H1 (cell line): ENCODE results near the gene CAPS2. TPM values are rescaled to one million over a fixed set of nuclear protein-coding genes. Genes with fewer than 3 reads are reported as not detected.

Experiments
- CTCF ChIA-PET: fragments of 300-600 bp; sonication (Branson Sonifier 250); formaldehyde crosslinking; loops from one replicate; lab custom pipeline; 2021; ENCODE audit not compliant: partially characterized antibody; lab: Charles Lee
- POLR2A ChIA-PET: fragments of 300-600 bp; sonication (Branson Sonifier 250); formaldehyde crosslinking; loops from one replicate; lab custom pipeline; 2021; ENCODE audit warnings: inconsistent platforms; ENCODE audit not compliant: partially characterized antibody; lab: Charles Lee
- DNase-seq, 2 experiments: peaks; one replicate each; pipeline versions ENCODE4 v3.0.0 to v3.0.0-alpha.2; 2010 to 2022; ENCODE audit warnings: low spot score in 2 of 2, low read depth in 1 of 2, mixed read lengths in 1 of 2
- FAIRE-seq: peaks from 2 replicates; lab custom pipeline; 2011; peaks lifted over from hg19 to GRCh38; lab: Jason Lieb, UNC
- H2AFZ ChIP-seq: 2 replicates; pipeline ENCODE4 v1.8.1; 2012; ENCODE audit warnings: low read length, inconsistent platforms
- H2AK5ac ChIP-seq: 2 replicates; pipeline ENCODE4 v1.6.1; 2013; ENCODE audit warnings: low read depth, low read length
- H2BK120ac ChIP-seq: replicated peaks from 2 replicates; pipeline ENCODE3; 2013; ENCODE audit warnings: low read depth, low read length, inconsistent platforms
- H2BK12ac ChIP-seq: 2 replicates; pipeline ENCODE4 v1.6.1; 2013; ENCODE audit warnings: low read depth, low read length
- H2BK15ac ChIP-seq: 2 replicates; pipeline ENCODE4 v1.6.1; 2013; ENCODE audit warnings: low read length
- H2BK20ac ChIP-seq: 2 replicates; pipeline ENCODE4 v1.6.1; 2013; ENCODE audit warnings: low read length
- H2BK5ac ChIP-seq: 2 replicates; pipeline ENCODE4 v1.6.1; 2013; ENCODE audit warnings: low read depth, low read length
- H3K14ac ChIP-seq: 2 replicates; pipeline ENCODE4 v1.6.1; 2013; ENCODE audit warnings: inconsistent platforms; ENCODE audit not compliant: insufficient read length
- H3K18ac ChIP-seq: 2 replicates; pipeline ENCODE4 v1.6.1; 2013; ENCODE audit warnings: low read length; ENCODE audit errors: extremely low read depth
- H3K23ac ChIP-seq: 2 replicates; pipeline ENCODE4 v1.6.1; 2013; ENCODE audit warnings: inconsistent platforms; ENCODE audit not compliant: insufficient read length
- H3K23me2 ChIP-seq: 2 replicates; pipeline ENCODE4 v1.6.1; 2013; ENCODE audit warnings: low read depth, low read length
- H3K27ac ChIP-seq: 2 replicates; pipeline ENCODE4 v1.6.1; 2011; ENCODE audit warnings: low read depth, low read length, inconsistent platforms
- H3K27me3 ChIP-seq, 4 experiments: replicated peaks in 1 of 4; 1 replicate in 1 of 4; 2 replicates in 3 of 4; pipeline versions ENCODE4 v1.6.1 to v1.8.1; 2011 to 2013; ENCODE audit warnings: low read length in 3 of 4, mild to moderate bottlenecking in 3 of 4, inconsistent platforms in 2 of 4, mixed read lengths in 2 of 4, moderate library complexity in 1 of 4; ENCODE audit not compliant: control insufficient read depth in 3 of 4, insufficient read depth in 3 of 4; ENCODE audit errors: extremely low read depth in 1 of 4
- H3K36me3 ChIP-seq, 4 experiments: 2 replicates each; pipeline versions ENCODE4 v1.6.1 to v1.8.1; 2011 to 2013; ENCODE audit warnings: mild to moderate bottlenecking in 4 of 4, low read length in 3 of 4, moderate library complexity in 2 of 4, control low read depth in 1 of 4, inconsistent platforms in 1 of 4; ENCODE audit not compliant: insufficient read depth in 4 of 4, control insufficient read depth in 2 of 4
- H3K4ac ChIP-seq: replicated peaks from 2 replicates; pipeline ENCODE3; 2013; ENCODE audit warnings: low read length, low read depth, mixed read lengths, inconsistent platforms; ENCODE audit not compliant: insufficient read length
- H3K4me1 ChIP-seq, 4 experiments: replicated peaks in 1 of 4; 1 replicate in 1 of 4; 2 replicates in 3 of 4; pipeline versions ENCODE4 v1.6.1 to v1.8.1; 2011 to 2013; ENCODE audit warnings: low read length in 3 of 4, inconsistent platforms in 2 of 4, mixed read lengths in 1 of 4; ENCODE audit not compliant: insufficient read depth in 4 of 4, control insufficient read depth in 3 of 4
- H3K4me2 ChIP-seq, 2 experiments: 2 replicates each; pipeline versions ENCODE4 v1.6.1 to v1.8.1; 2011 to 2013; ENCODE audit warnings: low read depth in 2 of 2, low read length in 2 of 2, control low read depth in 1 of 2, inconsistent platforms in 1 of 2, mild to moderate bottlenecking in 1 of 2; ENCODE audit not compliant: insufficient read depth in 1 of 2
- H3K4me3 ChIP-seq, 4 experiments: fragments of 200-600, 300-600 bp in 1 of 4; sonication (generic), shearing (Covaris generic), sonication (Bioruptor Twin) in 1 of 4; 2 replicates each; pipeline versions ENCODE4 v1.5.1 to v1.8.1; 2011 to 2016; ENCODE audit warnings: low read length in 4 of 4, low read depth in 3 of 4, control low read depth in 2 of 4, inconsistent platforms in 2 of 4, mild to moderate bottlenecking in 2 of 4, mixed read lengths in 1 of 4, moderate library complexity in 1 of 4; ENCODE audit not compliant: insufficient read depth in 2 of 4; ENCODE audit errors: extremely low read depth in 1 of 4
- H3K56ac ChIP-seq: replicated peaks from 2 replicates; pipeline ENCODE3; 2013; ENCODE audit warnings: low read depth, mild to moderate bottlenecking, mixed read lengths, low read length, inconsistent platforms; ENCODE audit not compliant: insufficient read length
- H3K79me1 ChIP-seq: 2 replicates; pipeline ENCODE4 v1.6.1; 2013; ENCODE audit warnings: low read depth, low read length, control low read depth
- H3K79me2 ChIP-seq, 2 experiments: 2 replicates each; pipeline versions ENCODE4 v1.6.1 to v1.8.1; 2012 to 2013; ENCODE audit warnings: low read length in 2 of 2, mild to moderate bottlenecking in 2 of 2, inconsistent platforms in 1 of 2; ENCODE audit not compliant: insufficient read depth in 2 of 2, control insufficient read depth in 1 of 2
- H3K9ac ChIP-seq, 4 experiments: replicated peaks in 1 of 4; 1 replicate in 1 of 4; 2 replicates in 3 of 4; pipeline versions ENCODE4 v1.6.1 to v1.8.1; 2011 to 2013; ENCODE audit warnings: low read depth in 3 of 4, low read length in 3 of 4, control low read depth in 2 of 4, mild to moderate bottlenecking in 2 of 4, moderate library complexity in 2 of 4, inconsistent platforms in 1 of 4; ENCODE audit errors: extremely low read depth in 1 of 4
- H3K9me3 ChIP-seq, 2 experiments: 2 replicates each; pipeline versions ENCODE4 v1.6.1 to v1.8.1; 2012 to 2013; ENCODE audit warnings: mild to moderate bottlenecking in 2 of 2, moderate library complexity in 2 of 2, control low read depth in 1 of 2, inconsistent platforms in 1 of 2, low read depth in 1 of 2, low read length in 1 of 2, mixed read lengths in 1 of 2; ENCODE audit not compliant: insufficient read depth in 2 of 2
- H4K20me1 ChIP-seq, 2 experiments: replicated peaks in 1 of 2; 2 replicates each; pipeline versions ENCODE3 to v1.8.1; 2011 to 2013; ENCODE audit warnings: inconsistent platforms in 2 of 2, low read length in 2 of 2, mild to moderate bottlenecking in 1 of 2; ENCODE audit not compliant: insufficient read depth in 2 of 2, control insufficient read depth in 1 of 2
- H4K5ac ChIP-seq: 2 replicates; pipeline ENCODE4 v1.6.1; 2013; ENCODE audit warnings: low read length, low read depth, mixed read lengths, inconsistent platforms; ENCODE audit not compliant: insufficient read length
- H4K8ac ChIP-seq: 2 replicates; pipeline ENCODE4 v1.8.0; 2013; ENCODE audit warnings: mild to moderate bottlenecking, moderate library complexity, low read length, inconsistent platforms; ENCODE audit not compliant: insufficient read depth; ENCODE audit errors: extremely low read depth
- H4K91ac ChIP-seq: replicated peaks from 2 replicates; pipeline ENCODE3; 2013; ENCODE audit warnings: low read length, mixed read lengths, inconsistent platforms; ENCODE audit not compliant: insufficient read length
- CBX5 ChIP-seq: fragments of 300-800, 300-1000 bp; sonication (generic); IDR thresholded peaks from 2 replicates; pipeline ENCODE4 v1.7.1; 2016; ENCODE audit warnings: antibody characterized with exemption, low read length, low read depth
- CBX8 ChIP-seq: fragments of 300-800, 300-1000 bp; sonication (generic); IDR thresholded peaks from 2 replicates; pipeline ENCODE4 v1.7.1; 2016; ENCODE audit warnings: low read depth, low read length, borderline replicate concordance
- CEBPB ChIP-seq: IDR thresholded peaks from 2 replicates; pipeline ENCODE4 v1.6.1; 2012; ENCODE audit warnings: low read depth, low read length
- EZH2 ChIP-seq: fragments of 200-600 bp; sonication (generic); IDR thresholded peaks from 2 replicates; pipeline ENCODE4 v1.7.1; 2012; ENCODE audit warnings: low read depth, mild to moderate bottlenecking, moderate library complexity, low read length, inconsistent platforms; ENCODE audit not compliant: severe bottlenecking
- KDM1A ChIP-seq: fragments of 200-600, 300-600 bp; sonication (generic); IDR thresholded peaks from 2 replicates; pipeline ENCODE4 v1.7.1; 2016; ENCODE audit warnings: mild to moderate bottlenecking, low read length, borderline replicate concordance
- POU5F1 ChIP-seq: IDR thresholded peaks from 2 replicates; pipeline ENCODE4 v1.6.1; 2011; ENCODE audit warnings: low read depth, mild to moderate bottlenecking, low read length, moderate library complexity
- RXRA ChIP-seq: IDR thresholded peaks from 2 replicates; pipeline ENCODE4 v1.6.1; 2011; ENCODE audit warnings: low read depth, mild to moderate bottlenecking, low read length, moderate library complexity; ENCODE audit not compliant: insufficient read depth
- SIN3A ChIP-seq, 2 experiments: IDR thresholded peaks in 1 of 2; conservative IDR thresholded peaks in 1 of 2; 2 replicates each; pipeline ENCODE4 v1.6.1; 2011 to 2012; ENCODE audit warnings: low read length in 2 of 2, improper control_type of control experiment in 1 of 2, low read depth in 1 of 2, mild to moderate bottlenecking in 1 of 2
- SIRT6 ChIP-seq: IDR thresholded peaks from one replicate; pipeline ENCODE4 v1.7.1; 2012; ENCODE audit warnings: low read length, inconsistent platforms
- WGBS, 2 experiments: shearing (Covaris generic) in 1 of 2; methylation state at CpG; one replicate each; pipeline versions ENCODE4 v1.1.6 to v1.1.7; 2013 to 2015; ENCODE audit warnings: low lambda C conversion rate in 2 of 2, mixed read lengths in 2 of 2, inconsistent platforms in 1 of 2, low coverage in 1 of 2, missing lambda C conversion rate in 1 of 2; ENCODE audit not compliant: insufficient replicate concordance in 2 of 2, insufficient coverage in 1 of 2, insufficient read length in 1 of 2; ENCODE audit errors: extremely low coverage in 1 of 2, missing lambda C conversion rate in 1 of 2; 5-methylcytosine and 5-hydroxymethylcytosine counted together
- polyA plus RNA-seq, 7 experiments: library from polyadenylated mRNA; depleted of rRNA in 3 of 7; stranded (reverse) in 5 of 7; unstranded in 2 of 7; fragments of >200 nt in 5 of 7; fragments of 200-250 nt in 2 of 7; gene quantifications; 1 replicate in 5 of 7; 2 replicates in 1 of 7; 4 replicates in 1 of 7; pipeline versions ENCODE4 v1.2.1 to v1.2.3, GENCODE V29; 2011 to 2013; ENCODE audit warnings: missing spikeins in 2 of 7, mixed read lengths in 2 of 7
- total RNA-seq: library from RNA; stranded (reverse); fragmentation: NEBNext Ultra II Directional; extraction: Animal tissue kit (Norgen Biotek cat#: 25700); gene quantifications from 2 replicates; pipeline ENCODE4 v1.2.1, GENCODE V29; 2021
- TF ChIP-seq, protein P1 (sequence below): IDR thresholded peaks from 2 replicates; pipeline ENCODE4 v1.6.1; 2011; ENCODE audit warnings: low read length, improper control_type of control experiment

CAPS2 gene
- total and polyA plus RNA-seq, 2 of the 8 experiments (the other 6 are each of a cell fraction or from before 2014, with no cell fraction given), result 2.3 to 3.8 TPM

DNA sequence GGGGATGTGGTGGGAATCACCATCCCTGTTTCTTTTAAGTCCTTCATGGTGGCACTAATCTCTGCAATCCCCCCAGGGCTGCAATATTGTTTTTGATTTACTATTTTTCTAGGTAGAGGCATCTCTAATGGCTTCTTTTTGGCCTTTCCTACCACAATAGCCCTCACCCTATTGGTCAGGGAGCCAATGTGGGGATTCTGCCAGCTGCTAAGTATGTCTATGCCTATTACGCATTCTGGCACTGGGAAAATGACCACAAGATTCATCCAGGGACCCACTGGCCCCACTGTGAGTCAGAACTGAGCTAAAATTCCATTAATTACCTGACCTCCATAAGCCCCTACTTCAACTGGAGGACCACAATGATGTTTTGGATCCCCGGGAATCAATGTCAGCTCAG lies 44.8 kb upstream of the CAPS2 start:
- Histone ChIP-seq H2BK120ac (no peak overlapping the region), H3K79me2 (no peaks in the 10 kb centered on the region; a peak in 1 of 4 replicates), H3K4me2 (no peak overlapping the region), H3K9ac (no peak overlapping the region), H3K9me3 (no peaks in the 10 kb centered on the region), H2BK15ac (no peak overlapping the region), H3K4ac (no peak overlapping the region), H3K79me1 (no peaks in the 10 kb centered on the region), H2BK12ac (no peak overlapping the region), H4K91ac (no peak overlapping the region), H4K5ac (no peak overlapping the region), H3K4me1 (peaks cover 0 to 6% (median 0%) of the 10 kb centered on the region in 4 experiments; a peak in 1 of 7 replicates), H3K27me3 (no peaks in the 10 kb centered on the region), H3K27ac (no peak overlapping the region), H4K20me1 (no peaks in the 10 kb centered on the region), H4K8ac (no peak overlapping the region), H2AFZ (no peak overlapping the region), H3K23ac (no peak overlapping the region), H2BK5ac (no peak overlapping the region), H2BK20ac (no peak overlapping the region), H3K56ac (no peak overlapping the region), H3K18ac (no peak overlapping the region), H3K36me3 (no peaks in the 10 kb centered on the region; a peak in 1 of 8 replicates), H3K23me2 (no peaks in the 10 kb centered on the region), H3K14ac (no peak overlapping the region), H3K4me3 (no peak overlapping the region), H2AK5ac (no peak overlapping the region)
- ChIA-PET POLR2A (no interaction called here), CTCF (no interaction called here)
- no peak for DNase-seq
- TF ChIP-seq EZH2 (no peak), KDM1A (no peak), RXRA (no peak), CBX5 (no peak), POU5F1 (no peak), CEBPB (no peak), SIRT6 (no peak), SIN3A (conservative IDR thresholded peaks at IDR 0.05 in 1 of 2, IDR thresholded peaks at IDR 0.05 in 1 of 2; ENCODE audit: low read depth in 1 of 2, low read length in 2 of 2) (no peak), CBX8 (no peak)
- TF ChIP-seq, protein P1, sequence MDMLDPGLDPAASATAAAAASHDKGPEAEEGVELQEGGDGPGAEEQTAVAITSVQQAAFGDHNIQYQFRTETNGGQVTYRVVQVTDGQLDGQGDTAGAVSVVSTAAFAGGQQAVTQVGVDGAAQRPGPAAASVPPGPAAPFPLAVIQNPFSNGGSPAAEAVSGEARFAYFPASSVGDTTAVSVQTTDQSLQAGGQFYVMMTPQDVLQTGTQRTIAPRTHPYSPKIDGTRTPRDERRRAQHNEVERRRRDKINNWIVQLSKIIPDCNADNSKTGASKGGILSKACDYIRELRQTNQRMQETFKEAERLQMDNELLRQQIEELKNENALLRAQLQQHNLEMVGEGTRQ, result no peak
- WGBS, 2 experiments, result 96% methylated on average over 2 of the region's 2 CpGs; no CpG with 5 or more reads in 1 of the 2 experiments
- no peak for FAIRE-seq
